Right cardiac atrium (tissue), 5 donors: ENCODE measurements around the gene SLA2. TPM values are rescaled to one million over a fixed set of nuclear protein-coding genes. Genes with fewer than 3 reads are reported as not detected.

ENCODE experiments used
- ATAC-seq, 2 donors: fragments of 200-7000 bp; cut with Tn5 transposase; one replicate each; pipeline versions ENCODE4 v1.8.0 to v1.9.1; 2020; ENCODE audit warnings: moderate library complexity in 2 of 2, mild to moderate bottlenecking in 1 of 2
- DNase-seq, 3 donors: peaks; one replicate each; pipeline ENCODE4 v3.0.0-alpha.2; 2020
- H3K27ac ChIP-seq: one replicate; pipeline ENCODE4 v1.5.1; 2013; ENCODE audit warnings: mild to moderate bottlenecking, low read length, control low read depth, moderate library complexity
- H3K27me3 ChIP-seq: one replicate; pipeline ENCODE4 v1.6.1; 2013; ENCODE audit not compliant: control insufficient read depth, insufficient read depth
- H3K4me1 ChIP-seq: one replicate; pipeline ENCODE4 v1.6.1; 2013; ENCODE audit warnings: low read length; ENCODE audit not compliant: control insufficient read depth, insufficient read depth
- H3K4me3 ChIP-seq: one replicate; pipeline ENCODE4 v1.5.1; 2013; ENCODE audit warnings: low read length, control low read depth
- H3K9me3 ChIP-seq: one replicate; pipeline ENCODE4 v1.6.1; 2013; ENCODE audit warnings: low read length; ENCODE audit not compliant: control insufficient read depth
- WGBS: extraction: QIAGEN DNeasy Blood & Tissue Kit; methylation state at CpG from one replicate; pipeline ENCODE4 v1.1.7; 2013; 5-methylcytosine and 5-hydroxymethylcytosine counted together
- intact Hi-C, 4 donors: fragments of 100-400 bp; cut with DNase I; formaldehyde crosslinking; loops; one replicate each; pipeline versions ENCODE4 v1.11.0 to v1.14.0; 2022 to 2023
- polyA plus RNA-seq: library from polyadenylated mRNA; stranded (reverse); fragments of 200-250 nt; gene quantifications from one replicate; pipeline ENCODE4 v1.2.3, GENCODE V29; 2013
- total RNA-seq, 4 donors: library from RNA; stranded (reverse); fragmentation: NEBNext Ultra II Directional; extraction: Animal tissue kit (Norgen Biotek cat#: 25700); gene quantifications; one replicate each; pipeline ENCODE4 v1.2.1, GENCODE V29; 2021
- donor health status: healthy with polysubstance abuse.
- donor health status: DM: no; HTN: yes; CAD: no.
- donor health status: DM: no; HTN: no; CAD: no.
- donor health status: DM: no; HTN: yes; CAD: no; lungs with severe emphysema.
- donor health status: DM: yes; HTN: yes; CAD: no.

SLA2 gene
- total and polyA plus RNA-seq, 5 donors, result 0.20 to 0.70 (median 0.56) TPM

- Histone ChIP-seq H3K4me1 (peaks cover 2% of the 10 kb centered on the region), H3K4me3 (no peak overlapping the region), H3K27ac (no peak overlapping the region), H3K27me3 (no peaks in the 10 kb centered on the region), H3K9me3 (no peaks in the 10 kb centered on the region)
- 82% methylated on average over 7 of the region's 7 CpGs for WGBS
- DNase-seq, result no peak
- intact Hi-C loops, result loop anchor here in 1 of 4 donors (10.0 kb wide), 1 partner anchor 137 kb away; the partner anchor contains the start of gene NDRG3
- ATAC-seq, result no peak
These were observed 38.2 kb downstream of the SLA2 start for GRCh38 chr20:36607586-36608387.

- WGBS, result 3% methylated on average over 31 of the region's 31 CpGs
- Histone ChIP-seq H3K27ac (peak overlapping the region; percentile 43), H3K27me3 (no peaks in the 10 kb centered on the region), H3K4me1 (peaks cover 2% of the 10 kb centered on the region), H3K9me3 (no peaks in the 10 kb centered on the region), H3K4me3 (peak overlapping the region; percentile 78)
- DNase-seq (no peak), ATAC-seq (no peak)
- intact Hi-C loops, result loop anchor here in 1 of 4 donors (10.0 kb wide), 1 partner anchor 138 kb away; the partner anchor contains the start of gene NDRG3
These were observed 39.6 kb downstream of the SLA2 start for GRCh38 chr20:36606158-36607066.

DNA sequence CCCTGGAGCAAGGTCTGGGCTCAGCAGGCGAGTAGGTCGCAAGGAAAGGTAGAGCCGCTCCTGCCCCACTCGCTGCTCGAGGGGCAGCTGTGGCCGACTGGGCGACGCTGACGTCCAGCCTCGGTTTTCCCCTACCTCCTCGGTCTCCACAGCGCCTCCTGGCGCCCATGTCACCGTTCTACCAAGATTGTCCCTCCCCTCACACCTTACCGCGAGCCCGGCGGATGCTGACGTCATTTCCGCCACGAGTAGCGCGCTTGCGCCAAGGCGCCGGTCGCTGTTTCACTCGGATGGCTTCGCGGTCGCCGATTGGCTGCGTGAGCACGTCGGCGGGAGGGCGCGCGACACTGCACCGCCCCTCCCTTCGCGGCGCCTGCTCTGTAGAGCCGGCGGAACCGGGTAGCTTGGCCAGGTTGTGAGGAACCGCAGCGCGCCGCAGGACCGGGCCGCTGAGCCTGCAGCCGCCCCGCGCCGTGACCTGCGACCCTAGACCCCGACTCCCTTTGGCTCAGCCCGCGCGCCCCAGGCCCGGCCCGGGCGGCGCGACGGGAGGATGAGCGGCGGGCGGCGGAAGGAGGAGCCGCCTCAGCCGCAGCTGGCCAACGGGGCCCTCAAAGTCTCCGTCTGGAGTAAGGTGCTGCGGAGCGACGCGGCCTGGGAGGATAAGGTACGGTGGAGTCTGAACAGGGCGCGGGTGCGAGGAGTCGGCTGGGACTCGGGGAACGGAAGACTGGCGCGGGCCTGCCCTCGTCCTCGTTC, 40.4 kb downstream of the SLA2 start, which contains the start of gene RAB5IF:
Gene RAB5IF (plus strand): TSS at position 381 of the 759 bp plus-strand sequence. CDS start 173 bp downstream, at position 554.
- peak within 1 kb of the TSS; percentile 78 for H3K4me3 ChIP-seq
- peak; percentile 96 to 97 for ATAC-seq
- H3K4me1 ChIP-seq, result peaks cover 2% of the 10 kb centered on the region
- intact Hi-C loops, result loop anchor here in 2 of 4 donors (2.0 to 10.0 kb wide), 2 partner anchors 49 to 139 kb away; partner anchors contain the start of gene NDRG3 (in 1 of the 2)
- no peaks in the 10 kb centered on the region for H3K27me3 ChIP-seq
- no peaks in the 10 kb centered on the region for H3K9me3 ChIP-seq
- DNase-seq, result peak; percentile 99 to 100 (median 100)
- WGBS, result under 1% methylated on average over 90 of the region's 90 CpGs
- peak within 1 kb of the TSS; percentile 89 for H3K27ac ChIP-seq

GRCh38 chr20:36604952-36605398, 41.0 kb downstream of the SLA2 start:
- intact Hi-C loops, result loop anchor here in 2 of 4 donors (2.0 to 10.0 kb wide), 2 partner anchors 48 to 140 kb away; partner anchors contain the start of gene NDRG3 (in 1 of the 2)

DNA sequence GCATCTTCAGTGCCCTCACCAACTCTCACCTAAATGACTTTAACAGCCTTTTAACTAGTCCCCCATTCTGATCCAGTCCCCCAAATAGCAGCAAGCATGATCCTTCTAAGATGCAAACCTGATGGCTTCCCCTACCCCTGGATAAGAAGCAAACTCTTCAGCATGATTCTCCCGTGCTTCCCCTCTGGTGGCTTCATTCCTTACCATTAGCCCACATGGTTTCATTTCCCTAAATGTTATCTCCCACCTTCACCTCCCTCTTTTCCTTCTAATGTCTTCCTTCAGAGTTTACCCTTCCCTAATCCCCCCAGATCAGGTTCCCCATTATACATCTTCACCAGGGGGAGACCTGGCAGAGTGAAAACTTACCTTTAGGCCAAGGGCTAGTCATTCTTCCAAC, 44.5 kb downstream of the SLA2 start:
- ATAC-seq, result no peak
- Histone ChIP-seq H3K9me3 (no peaks in the 10 kb centered on the region), H3K4me3 (no peak overlapping the region), H3K27ac (no peak overlapping the region), H3K27me3 (no peaks in the 10 kb centered on the region), H3K4me1 (peaks cover 3% of the 10 kb centered on the region)
- 57% methylated on average over 1 of the region's 1 CpG for WGBS
- DNase-seq, result no peak
- intact Hi-C loops, result loop anchor here in 1 of 4 donors (10.0 kb wide), 1 partner anchor 143 kb away; the partner anchor contains the start of gene NDRG3

More at GRCh38 chr20:36604952-36605398, 41.0 kb downstream of the SLA2 start:
- 40% methylated on average over 15 of the region's 15 CpGs for WGBS
- peak overlapping the region; percentile 89 for H3K27ac ChIP-seq
- DNase-seq (peak; percentile 47 to 75 (median 65)), ATAC-seq (peak; percentile 2 to 50)
- peak overlapping the region; percentile 29 for H3K4me3 ChIP-seq
- no peaks in the 10 kb centered on the region for H3K9me3 ChIP-seq
- H3K4me1 ChIP-seq, result peaks cover 2% of the 10 kb centered on the region
- no peaks in the 10 kb centered on the region for H3K27me3 ChIP-seq

- no peaks in the 10 kb centered on the region for H3K9me3 ChIP-seq
- H3K4me3 ChIP-seq, result no peak overlapping the region
- ATAC-seq (no peak), DNase-seq (no peak)
- H3K27ac ChIP-seq, result no peak overlapping the region
- peaks cover 2% of the 10 kb centered on the region for H3K4me1 ChIP-seq
- no peaks in the 10 kb centered on the region for H3K27me3 ChIP-seq
- WGBS, result 31% methylated on average over 5 of the region's 5 CpGs
- intact Hi-C loops, result loop anchor here in 1 of 4 donors (10.0 kb wide), 1 partner anchor 145 kb away; the partner anchor contains the start of gene NDRG3
These were observed 46.1 kb downstream of the SLA2 start for GRCh38 chr20:36599912-36600345.

- 86% methylated on average over 5 of the region's 5 CpGs for WGBS
- Histone ChIP-seq H3K9me3 (no peaks in the 10 kb centered on the region), H3K4me3 (no peak overlapping the region), H3K27me3 (no peaks in the 10 kb centered on the region), H3K4me1 (no peaks in the 10 kb centered on the region), H3K27ac (no peak overlapping the region)
- DNase-seq (no peak), ATAC-seq (no peak)
- intact Hi-C loops, result loop anchor here in 3 of 4 donors (5.0 kb wide), 1 partner anchor 36 kb away; no protein-coding TSS in a partner anchor
These were observed 52.6 kb downstream of the SLA2 start for GRCh38 chr20:36593347-36593929.

DNA sequence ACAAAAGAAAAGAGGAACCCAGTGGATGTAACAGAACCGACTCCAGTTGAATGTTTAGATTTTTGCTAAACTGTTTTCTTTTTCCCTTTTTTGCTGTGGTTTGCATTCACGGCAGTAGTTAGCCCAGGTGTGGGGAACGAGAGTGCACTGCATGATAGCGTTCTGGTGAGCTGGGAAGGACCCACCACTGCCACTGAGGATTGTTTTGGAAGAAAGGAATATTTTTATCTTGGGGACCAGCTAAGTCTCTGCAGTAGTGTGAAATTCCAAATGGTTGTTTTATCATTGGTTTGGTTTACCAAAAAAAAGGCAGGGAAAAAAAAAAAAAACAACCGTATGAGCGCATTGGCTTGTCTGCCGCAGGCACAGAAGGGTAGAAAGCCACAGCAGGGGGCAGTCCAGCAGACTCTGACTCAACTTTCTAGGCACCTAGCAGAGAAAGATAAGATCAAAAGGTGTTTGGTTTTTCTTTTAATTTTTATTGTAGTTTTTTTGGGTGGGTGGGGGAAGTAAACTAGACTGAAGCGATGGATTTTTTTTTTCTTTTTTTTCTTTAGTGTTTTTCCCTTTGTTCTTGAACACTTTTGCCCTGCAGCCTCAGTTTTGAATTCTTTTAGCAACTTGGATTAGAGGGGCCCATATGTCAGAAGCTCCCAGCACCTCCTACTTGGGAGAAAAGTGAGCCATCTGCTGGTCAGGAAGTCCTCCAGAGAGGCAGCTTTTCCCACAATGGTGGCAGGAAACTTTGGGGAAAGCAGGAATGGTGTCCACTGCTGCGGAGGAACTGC, 53.9 kb downstream of the SLA2 start:
- no peak overlapping the region for H3K4me3 ChIP-seq
- H3K9me3 ChIP-seq, result no peaks in the 10 kb centered on the region
- 78% methylated on average over 9 of the region's 9 CpGs for WGBS
- H3K4me1 ChIP-seq, result no peaks in the 10 kb centered on the region
- DNase-seq (peak in 1 of 3 donors; percentile 61), ATAC-seq (peak; percentile 46 to 48)
- intact Hi-C loops, result loop anchor here in 3 of 4 donors (5.0 kb wide), 1 partner anchor 35 kb away; no protein-coding TSS in a partner anchor
- no peak overlapping the region for H3K27ac ChIP-seq
- H3K27me3 ChIP-seq, result no peaks in the 10 kb centered on the region

DNA sequence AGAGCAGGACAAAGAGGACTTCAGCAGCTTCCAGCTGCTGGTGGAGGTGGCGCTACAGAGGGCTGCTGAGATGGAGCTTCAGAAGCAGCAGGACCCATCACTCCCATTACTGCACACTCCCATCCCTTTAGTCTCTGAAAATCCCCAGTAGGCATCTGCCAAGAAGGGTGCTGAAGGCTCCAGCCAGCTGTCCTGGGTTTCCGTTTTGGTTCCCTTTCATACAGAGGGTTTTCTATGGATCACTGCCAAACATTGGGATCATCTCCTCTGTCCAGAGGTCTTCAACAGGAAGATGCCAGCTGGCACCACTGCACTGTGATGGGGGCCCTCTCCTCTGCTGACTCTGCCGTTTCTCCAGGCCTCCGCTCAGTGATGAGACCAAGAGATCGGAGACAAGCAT, 54.7 kb downstream of the SLA2 start:
- Histone ChIP-seq H3K27ac (no peak overlapping the region), H3K4me1 (no peaks in the 10 kb centered on the region), H3K4me3 (no peak overlapping the region), H3K9me3 (no peaks in the 10 kb centered on the region), H3K27me3 (no peaks in the 10 kb centered on the region)
- DNase-seq (no peak), ATAC-seq (no peak)
- WGBS, result 72% methylated on average over 5 of the region's 5 CpGs
- intact Hi-C loops, result loop anchor here in 3 of 4 donors (5.0 kb wide), 1 partner anchor 34 kb away; no protein-coding TSS in a partner anchor
